ENCODE data around the gene RNF11.

DNA sequence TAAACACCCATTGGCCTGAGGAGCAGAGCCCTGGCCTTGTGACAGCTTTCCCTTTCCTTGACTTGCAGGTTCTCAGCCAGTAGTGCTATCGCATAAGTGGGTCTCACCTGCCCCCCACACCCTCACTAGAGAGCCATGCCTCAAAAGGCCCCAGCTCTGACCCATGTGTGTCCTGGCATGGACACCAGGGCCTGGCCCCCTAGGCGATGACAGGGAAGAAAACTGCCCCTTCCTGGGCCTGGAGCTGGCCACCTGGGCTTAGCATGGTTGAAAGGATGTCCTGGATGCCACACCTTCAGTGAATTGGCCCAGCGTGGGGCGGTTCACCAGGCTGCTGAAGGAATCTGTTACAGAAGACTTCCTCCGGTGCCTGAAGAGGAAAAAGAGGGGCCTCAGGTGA lies 75.8 kb downstream of the RNF11 start:
- TF ChIP-seq, protein P1, sequence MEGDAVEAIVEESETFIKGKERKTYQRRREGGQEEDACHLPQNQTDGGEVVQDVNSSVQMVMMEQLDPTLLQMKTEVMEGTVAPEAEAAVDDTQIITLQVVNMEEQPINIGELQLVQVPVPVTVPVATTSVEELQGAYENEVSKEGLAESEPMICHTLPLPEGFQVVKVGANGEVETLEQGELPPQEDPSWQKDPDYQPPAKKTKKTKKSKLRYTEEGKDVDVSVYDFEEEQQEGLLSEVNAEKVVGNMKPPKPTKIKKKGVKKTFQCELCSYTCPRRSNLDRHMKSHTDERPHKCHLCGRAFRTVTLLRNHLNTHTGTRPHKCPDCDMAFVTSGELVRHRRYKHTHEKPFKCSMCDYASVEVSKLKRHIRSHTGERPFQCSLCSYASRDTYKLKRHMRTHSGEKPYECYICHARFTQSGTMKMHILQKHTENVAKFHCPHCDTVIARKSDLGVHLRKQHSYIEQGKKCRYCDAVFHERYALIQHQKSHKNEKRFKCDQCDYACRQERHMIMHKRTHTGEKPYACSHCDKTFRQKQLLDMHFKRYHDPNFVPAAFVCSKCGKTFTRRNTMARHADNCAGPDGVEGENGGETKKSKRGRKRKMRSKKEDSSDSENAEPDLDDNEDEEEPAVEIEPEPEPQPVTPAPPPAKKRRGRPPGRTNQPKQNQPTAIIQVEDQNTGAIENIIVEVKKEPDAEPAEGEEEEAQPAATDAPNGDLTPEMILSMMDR (IDR thresholded peaks at IDR 0.05) = no peak
- TF ChIP-seq POLR2A (IDR thresholded peaks at IDR 0.05) = no peak
